GM12801 (cell line): Measurements from ENCODE around the gene DNAJC15.

Experiments
- CTCF ChIP-seq: IDR thresholded peaks from one replicate; pipeline ENCODE4 v1.5.1; 2011; ENCODE audit warnings: control low read depth; ENCODE audit not compliant: insufficient read length; ENCODE audit errors: extremely low read depth

The DNAJC15 gene

GRCh38 chr13:43140985-43141384 lies 117.6 kb downstream of the DNAJC15 start:
- TF ChIP-seq CTCF = no peak

DNA sequence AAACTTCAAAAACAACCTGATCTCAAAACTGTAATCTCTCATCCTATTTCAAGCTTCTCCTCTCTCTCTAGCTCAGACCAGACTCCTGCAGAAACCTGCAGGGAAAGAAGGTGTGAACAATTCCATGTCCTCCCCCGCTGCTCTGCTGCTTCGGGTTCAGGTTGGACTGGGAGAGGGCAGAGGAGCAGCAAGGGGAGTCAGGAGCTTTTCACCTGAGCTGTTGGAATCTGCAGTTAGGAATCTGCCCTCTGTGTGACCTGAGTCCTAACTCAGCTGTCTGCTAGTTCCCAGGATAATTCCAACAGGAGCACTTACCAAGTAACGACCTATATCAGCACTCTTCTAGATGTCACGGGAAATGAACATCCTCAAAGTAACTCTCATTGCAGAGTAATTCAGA lies 118.3 kb downstream of the DNAJC15 start:
- TF ChIP-seq CTCF = no peak

DNA sequence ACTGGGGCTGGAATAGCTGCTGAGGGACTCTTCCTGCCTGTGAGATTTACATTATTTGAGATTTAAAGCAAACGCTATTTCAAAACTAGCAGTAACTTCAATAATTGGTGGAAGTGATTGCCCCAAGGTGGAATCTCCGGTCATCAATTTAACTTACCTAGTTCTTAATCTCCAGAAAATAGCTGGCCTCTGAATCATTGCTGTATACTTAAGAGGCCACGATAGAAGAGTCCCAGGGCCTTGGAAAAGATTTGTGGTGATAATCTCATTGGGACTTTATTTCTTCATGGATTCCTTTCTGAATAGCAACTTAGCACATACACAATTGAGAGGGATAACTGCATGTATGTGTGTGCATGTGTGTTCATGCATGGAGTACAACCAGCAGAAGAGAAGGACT lies 120.2 kb downstream of the DNAJC15 start:
- TF ChIP-seq CTCF = no peak

DNA sequence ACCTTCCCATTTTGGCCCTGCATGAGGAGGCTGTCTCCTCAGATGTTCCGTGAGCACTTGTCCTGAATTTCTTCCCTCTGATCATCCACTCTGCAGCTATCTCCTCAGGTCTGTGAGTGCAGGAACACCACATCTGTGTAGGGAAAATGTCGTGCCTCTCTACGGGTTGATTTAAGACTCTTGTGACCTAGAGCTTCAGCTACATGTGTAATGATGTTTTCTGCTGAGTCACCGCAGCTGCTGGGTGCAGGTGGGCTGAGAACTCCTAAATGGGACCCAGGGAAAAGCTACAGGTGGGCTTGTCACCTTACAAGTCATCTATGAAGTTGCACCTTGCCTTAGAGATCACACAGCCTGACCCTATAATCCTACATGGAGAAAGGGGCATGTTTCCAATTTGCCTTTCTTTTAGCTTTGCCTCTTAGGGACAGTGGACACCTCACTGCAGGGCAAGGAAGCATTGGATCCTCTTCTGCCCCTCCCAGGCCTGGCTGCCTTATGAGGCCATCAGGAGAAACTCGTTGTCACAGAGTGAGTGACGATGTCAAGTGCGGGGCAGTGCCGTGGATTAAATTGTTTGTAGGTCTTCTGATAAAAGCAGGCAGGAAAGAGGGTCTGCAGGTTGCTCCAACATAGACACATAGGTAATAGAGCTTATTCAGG lies 122.3 kb downstream of the DNAJC15 start:
- TF ChIP-seq CTCF = no peak

GRCh38 chr13:43146400-43146799 lies 123.0 kb downstream of the DNAJC15 start:
- TF ChIP-seq CTCF = no peak

GRCh38 chr13:43150369-43151207 lies 127.2 kb downstream of the DNAJC15 start:
- no peak for TF ChIP-seq CTCF

- no peak for TF ChIP-seq CTCF
These were observed 130.2 kb downstream of the DNAJC15 start for GRCh38 chr13:43153436-43154090.
